Body of pancreas (tissue), 4 donors: ENCODE measurements around the gene ESPL1. TPM values are rescaled to one million over a fixed set of nuclear protein-coding genes. Genes with fewer than 3 reads are reported as not detected.

Experiments
- ATAC-seq: fragments of 150-250 bp; one replicate; pipeline ENCODE4 v1.9.1; 2016
- DNase-seq, 4 donors: peaks; one replicate each; pipeline ENCODE4 v3.0.0-alpha.2; 2019
- H3K27ac ChIP-seq, 4 donors: fragments of 200-600 bp; sonication (generic); 1 replicate in 3 of 4; 2 replicates in 1 of 4; pipeline versions ENCODE4 v1.5.1 to v1.6.1; 2016 to 2019; ENCODE audit warnings: mild to moderate bottlenecking in 1 of 4, mixed read lengths in 1 of 4, moderate library complexity in 1 of 4
- H3K27me3 ChIP-seq, 2 donors: fragments of 200-600 bp; sonication (generic); one replicate each; pipeline ENCODE4 v1.6.0; 2016; ENCODE audit warnings: mild to moderate bottlenecking in 1 of 2
- H3K36me3 ChIP-seq, 2 donors: fragments of 200-600 bp; sonication (generic); replicated peaks in 1 of 2; 2 replicates each; pipeline ENCODE4 v1.5.1; 2016; ENCODE audit warnings: low read depth in 2 of 2; ENCODE audit not compliant: insufficient read depth in 1 of 2
- H3K4me1 ChIP-seq: fragments of 200-600 bp; sonication (generic); one replicate; pipeline ENCODE4 v1.6.0; 2016
- H3K4me3 ChIP-seq, 2 donors: fragments of 200-600 bp; sonication (generic); 1 replicate in 1 of 2; 2 replicates in 1 of 2; pipeline ENCODE4 v1.5.1; 2016 to 2019
- H3K9me3 ChIP-seq, 3 donors: fragments of 200-600 bp; sonication (generic); 1 replicate in 2 of 3; 2 replicates in 1 of 3; pipeline ENCODE4 v1.5.1; 2016
- CTCF ChIP-seq, 7 experiments: fragments of 450-650 bp in 4 of 7; fragments of 200-600 bp in 3 of 7; sonication (generic) in 3 of 7; IDR thresholded peaks; one replicate each; pipeline ENCODE4 v1.5.1; 2016 to 2019; ENCODE audit warnings: antibody characterized with exemption in 7 of 7
- POLR2A ChIP-seq, 3 donors: fragments of 450-650 bp; IDR thresholded peaks; one replicate each; pipeline ENCODE4 v1.6.1; 2016; ENCODE audit warnings: antibody characterized with exemption in 3 of 3, mild to moderate bottlenecking in 2 of 3
- whole genome bisulfite sequencing, 2 donors: methylation state at CpG; one replicate each; pipeline ENCODE4 v1.1.5; 2017; 5-methylcytosine and 5-hydroxymethylcytosine counted together
- intact Hi-C: fragments of 100-400 bp; cut with DNase I; formaldehyde crosslinking; loops from one replicate; pipeline ENCODE4 v1.15.1; 2023
- total RNA-seq, 2 donors: library from RNA; depleted of rRNA; stranded (reverse); fragments of >200 nt; gene quantifications; one replicate each; pipeline ENCODE4 v1.1.0, GENCODE V29; 2016

Gene ESPL1
- total RNA-seq, 2 donors from 2014 or later = not detected

GRCh38 chr12:53254816-53255545 lies 13.1 kb upstream of the ESPL1 start:
- no peaks in the 10 kb centered on the region for H3K27me3 ChIP-seq
- H3K36me3 ChIP-seq = no peaks in the 10 kb centered on the region
- no peak overlapping the region for H3K27ac ChIP-seq
- ATAC-seq = no peak
- H3K4me3 ChIP-seq = no peak overlapping the region
- DNase-seq = no peak
- TF ChIP-seq CTCF (IDR thresholded peaks at IDR 0.05) = no peak
- TF ChIP-seq POLR2A (IDR thresholded peaks at IDR 0.05) = no peak
- H3K9me3 ChIP-seq = no peaks in the 10 kb centered on the region
- WGBS, 2 donors = 76 to 100% methylated on average over 1 of the region's 1 CpG
- peaks cover 33% of the 10 kb centered on the region for H3K4me1 ChIP-seq
- intact Hi-C loops = loop anchor here (5.0 kb wide), 2 partner anchors 37 to 43 kb away; no protein-coding TSS in a partner anchor

GRCh38 chr12:53255996-53256395 lies 12.1 kb upstream of the ESPL1 start:
- intact Hi-C loops = loop anchor here (5.0 kb wide), 1 partner anchor 44 kb away; no protein-coding TSS in a partner anchor
- H3K27me3 ChIP-seq = no peaks in the 10 kb centered on the region
- H3K9me3 ChIP-seq = no peaks in the 10 kb centered on the region
- TF ChIP-seq CTCF (IDR thresholded peaks at IDR 0.05) (no peak), POLR2A (IDR thresholded peaks at IDR 0.05) (no peak)
- ATAC-seq (no peak), DNase-seq (no peak)
- 78 to 83% methylated on average over 3 of the region's 3 CpGs for WGBS, 2 donors
- no peak overlapping the region for H3K4me3 ChIP-seq
- H3K4me1 ChIP-seq = peaks cover 25% of the 10 kb centered on the region
- no peaks in the 10 kb centered on the region for H3K36me3 ChIP-seq
- H3K27ac ChIP-seq = no peak overlapping the region

- Histone ChIP-seq H3K4me3 (no peak overlapping the region), H3K36me3 (no peaks in the 10 kb centered on the region), H3K9me3 (no peaks in the 10 kb centered on the region), H3K4me1 (peaks cover 3% of the 10 kb centered on the region), H3K27ac (no peak overlapping the region), H3K27me3 (no peaks in the 10 kb centered on the region)
- intact Hi-C loops = loop anchor here (5.0 kb wide), 1 partner anchor 47 kb away; no protein-coding TSS in a partner anchor
- DNase-seq (no peak), ATAC-seq (no peak)
- 71 to 72% methylated on average over 7 of the region's 7 CpGs for WGBS, 2 donors
- no peak for TF ChIP-seq POLR2A (IDR thresholded peaks at IDR 0.05)
- TF ChIP-seq CTCF (IDR thresholded peaks at IDR 0.05) = no peak
Observed at GRCh38 chr12:53258541-53259539, 9.3 kb upstream of the ESPL1 start.

GRCh38 chr12:53259891-53260290 lies 8.2 kb upstream of the ESPL1 start:
- 83 to 86% methylated on average over 6 of the region's 6 CpGs for WGBS, 2 donors
- Histone ChIP-seq H3K27me3 (no peaks in the 10 kb centered on the region), H3K4me3 (no peak overlapping the region), H3K36me3 (no peaks in the 10 kb centered on the region), H3K4me1 (no peaks in the 10 kb centered on the region), H3K27ac (no peak overlapping the region), H3K9me3 (no peaks in the 10 kb centered on the region)
- no peak for TF ChIP-seq POLR2A (IDR thresholded peaks at IDR 0.05)
- no peak for TF ChIP-seq CTCF (IDR thresholded peaks at IDR 0.05)
- ATAC-seq (no peak), DNase-seq (no peak)
- intact Hi-C loops = loop anchor here (5.0 kb wide), 1 partner anchor 48 kb away; no protein-coding TSS in a partner anchor
